HL-60 (cell line): ENCODE data around the gene TRDN.

ENCODE experiments used
- CTCF ChIP-seq: IDR thresholded peaks from one replicate; pipeline ENCODE4 v1.5.1; 2011; ENCODE audit warnings: low read length, control low read depth, inconsistent platforms; ENCODE audit not compliant: insufficient read depth
- POLR2AphosphoS5 ChIP-seq: IDR thresholded peaks from 2 replicates; pipeline ENCODE4 v1.6.1; 2012; ENCODE audit warnings: low read depth
- REST ChIP-seq: IDR thresholded peaks from 2 replicates; pipeline ENCODE4 v1.6.1; 2012; ENCODE audit warnings: low read depth; ENCODE audit not compliant: insufficient replicate concordance

GRCh38 chr6:123240626-123241025, 396.1 kb downstream of the TRDN start:
- TF ChIP-seq REST (no peak), CTCF (no peak), POLR2AphosphoS5 (no peak)
